NCI-H146 treated with DMSO at 0.1 percent for 48 hours (cell line): ENCODE results near the gene LRRC75A.
"Not testable (repeated sequence)": the region's sequence is repeated elsewhere in the genome, so short reads cannot be mapped to it uniquely, and the experiment has no call there.

Experiments
- DNase-seq: peaks from one replicate; lab custom pipeline; 2025; ENCODE audit not compliant: unreplicated experiment; lab: John Stamatoyannopoulos, UW

The LRRC75A gene

DNA sequence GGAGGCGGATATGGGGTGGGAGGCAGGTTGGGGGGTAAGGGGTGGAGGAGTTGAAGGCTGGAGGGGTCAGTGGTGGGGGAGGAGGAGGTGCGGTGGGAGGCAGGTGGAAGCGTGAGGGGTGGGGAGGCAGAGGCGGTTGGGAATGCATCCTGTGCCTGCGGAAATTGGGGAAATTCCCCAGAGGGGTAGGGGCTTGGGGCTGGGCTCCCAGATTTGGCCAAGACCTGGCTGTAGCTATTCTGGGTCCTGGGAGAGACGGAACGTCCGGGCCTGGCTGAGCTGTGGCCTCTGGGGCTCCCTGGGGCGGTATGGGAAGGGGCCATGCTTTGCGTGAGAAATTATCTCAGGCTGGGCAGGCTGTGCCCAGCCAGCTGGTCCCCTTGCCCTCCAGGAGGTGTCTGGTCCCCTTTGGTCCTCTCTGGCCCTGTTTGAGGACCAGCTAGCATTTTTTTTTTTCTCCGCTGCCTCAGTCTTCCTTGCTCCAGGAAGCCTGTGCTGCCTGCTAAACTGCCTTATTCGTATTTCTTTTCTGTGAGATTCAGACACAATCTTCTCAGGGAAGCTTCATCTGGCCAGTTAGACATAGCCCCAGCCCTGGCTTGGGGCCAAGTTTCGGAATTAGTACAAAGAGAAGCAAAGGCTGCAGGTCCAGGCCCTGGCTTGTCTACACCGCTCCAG, 83.9 kb downstream of the LRRC75A start:
- DNase-seq = peak; percentile 36

GRCh38 chr17:16406742-16407674, 85.0 kb downstream of the LRRC75A start:
- DNase-seq = peak; percentile 28

DNA sequence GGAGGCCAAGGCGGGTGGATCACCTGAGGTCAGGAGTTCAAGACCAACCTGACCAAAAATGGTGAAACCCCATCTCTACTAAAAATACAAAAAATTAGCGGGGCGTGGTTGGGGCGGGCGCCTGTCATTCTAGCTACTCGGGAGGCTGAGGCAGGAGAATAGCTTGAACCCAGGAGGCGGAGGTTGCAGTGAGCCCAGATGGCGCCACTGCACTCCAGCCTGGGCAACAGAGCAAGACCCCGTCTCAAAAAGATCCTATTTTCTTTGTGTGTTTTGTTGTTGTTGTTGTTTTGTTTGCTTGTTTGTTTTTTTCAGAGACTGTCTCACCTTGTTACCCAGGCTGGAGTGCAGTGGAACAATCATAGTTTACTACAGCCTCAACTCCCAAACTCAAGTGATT, 88.1 kb downstream of the LRRC75A start:
- not testable (repeated sequence) for DNase-seq

GRCh38 chr17:16398270-16399267, 93.4 kb downstream of the LRRC75A start:
- DNase-seq = no peak

DNA sequence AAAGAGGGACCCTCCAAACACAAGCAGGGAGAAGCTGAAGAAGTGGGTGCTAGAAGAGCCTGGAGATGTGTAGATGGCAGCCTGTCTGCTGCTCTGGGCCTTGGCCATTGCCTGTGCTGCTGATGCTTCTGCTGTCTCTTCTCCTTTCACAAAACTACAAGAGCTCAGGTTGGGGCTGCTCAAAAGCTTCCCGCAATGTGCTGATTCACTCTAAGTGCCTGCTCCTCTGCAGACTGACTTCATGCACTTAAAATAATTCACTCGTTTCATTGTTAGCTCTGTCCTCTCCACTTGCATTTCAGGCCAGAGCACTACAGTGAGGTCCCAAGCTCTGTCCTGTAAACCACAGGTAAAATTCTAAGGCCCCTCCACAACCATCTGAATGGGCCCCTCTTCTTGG, 95.3 kb downstream of the LRRC75A start:
- DNase-seq = not testable (repeated sequence)

DNA sequence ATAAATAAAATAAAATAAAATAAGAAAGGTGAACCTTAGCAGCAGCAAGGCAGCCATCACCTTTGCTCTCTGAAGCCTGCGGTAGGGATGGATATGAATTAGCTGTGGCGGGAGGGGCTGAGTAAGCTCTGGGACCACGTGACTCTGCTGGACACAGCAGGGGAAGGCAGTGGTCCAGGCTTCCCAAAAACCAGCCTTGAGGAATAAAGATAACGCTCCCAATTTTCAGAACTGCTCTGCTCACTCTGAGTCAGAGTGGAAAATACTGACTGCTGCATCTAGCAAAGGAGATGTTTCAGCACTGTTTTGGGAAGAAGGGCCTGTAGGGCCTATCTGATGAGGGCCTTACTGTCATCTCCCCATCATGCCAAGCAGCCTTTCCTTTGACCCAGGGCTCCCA, 96.1 kb downstream of the LRRC75A start:
- not testable (repeated sequence) for DNase-seq

DNA sequence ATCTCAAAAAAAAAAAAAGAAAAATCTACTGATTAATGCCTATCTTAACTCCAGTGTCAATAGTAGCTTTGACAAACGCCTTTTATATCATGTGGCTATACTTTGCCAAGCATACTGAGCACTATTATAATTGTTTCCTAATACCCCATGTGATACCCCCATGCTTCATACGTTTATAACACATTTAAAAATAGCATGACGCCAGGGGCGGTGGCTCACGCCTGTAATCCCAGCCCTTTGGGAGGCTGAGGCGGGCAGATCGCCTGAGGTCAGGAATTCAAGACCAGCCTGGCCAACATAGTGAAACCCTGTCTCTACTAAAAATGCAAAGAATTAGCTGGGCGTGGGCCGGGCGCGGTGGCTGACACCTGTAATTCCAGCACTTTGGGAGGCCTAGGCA, 99.5 kb downstream of the LRRC75A start:
- DNase-seq = not testable (repeated sequence)
